HG03457 (cell line): ENCODE data around the gene MAP3K12.
"Not testable (repeated sequence)": the region's sequence is repeated elsewhere in the genome, so short reads cannot be mapped to it uniquely, and the experiment has no call there.

ENCODE experiments used
- ATAC-seq: cut with Tn5 transposase; IDR thresholded peaks from one replicate; pipeline ENCODE4 v1.9.1; 2021; ENCODE audit warnings: moderate number of reproducible peaks; ENCODE audit not compliant: unreplicated experiment

Gene MAP3K12

DNA sequence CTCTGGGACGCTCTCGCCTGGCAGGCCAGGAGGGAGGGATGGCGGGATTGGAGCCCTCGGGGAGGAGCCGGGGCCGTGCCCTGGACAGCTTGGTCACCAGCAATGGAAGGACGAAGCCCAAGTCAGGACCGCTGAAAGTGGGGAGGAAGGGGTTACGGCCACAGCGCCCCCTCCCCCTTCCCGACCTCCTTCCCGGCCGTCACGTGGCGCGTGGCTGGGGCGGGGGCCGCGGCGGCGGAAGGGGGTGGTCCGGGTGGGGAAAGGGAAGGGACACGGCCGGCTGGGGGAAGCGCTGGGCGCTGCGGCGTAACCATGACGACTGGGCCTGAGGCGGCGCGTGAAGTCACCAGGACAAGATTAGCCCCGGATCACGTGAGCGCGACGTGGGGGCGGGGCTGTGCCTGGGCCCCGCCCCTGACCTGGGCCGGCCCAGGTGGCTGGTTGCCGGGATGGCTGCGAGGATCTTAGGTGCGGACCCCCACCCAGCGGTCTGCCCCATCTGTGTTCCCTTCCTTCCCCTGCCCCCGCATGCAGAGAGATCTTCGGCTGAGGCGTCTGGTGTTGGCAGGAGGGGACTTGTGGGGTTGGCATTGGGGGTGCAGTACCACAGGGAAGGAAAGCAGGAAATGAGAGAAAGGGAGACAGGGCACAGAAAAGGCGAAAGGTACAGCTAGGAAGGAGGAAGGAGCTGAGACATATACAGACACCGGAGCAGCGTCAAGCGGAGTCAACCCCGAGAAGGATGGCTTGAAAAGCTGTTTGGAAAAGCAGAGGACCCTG is 6.2 kb downstream of the MAP3K12 start:
- ATAC-seq: peak; percentile 61

DNA sequence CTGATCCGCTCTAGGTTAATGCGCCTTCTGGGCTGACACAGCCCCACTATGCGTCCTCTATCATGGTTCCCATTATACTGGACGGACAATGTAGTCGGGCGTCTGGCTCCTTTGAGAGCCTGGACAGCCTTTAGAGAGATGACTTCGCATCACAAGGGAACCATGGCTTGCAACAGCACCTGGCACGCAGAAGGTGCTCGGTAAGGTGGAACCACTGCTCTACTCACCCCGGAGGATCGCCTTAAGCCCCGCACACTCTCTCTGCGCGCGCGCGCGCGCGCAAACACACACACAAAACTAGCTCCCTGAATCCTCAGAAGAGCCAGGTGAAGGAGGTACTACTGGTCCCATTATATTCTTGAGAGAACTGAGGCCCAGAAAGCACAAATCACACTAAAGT is 7.1 kb downstream of the MAP3K12 start:
- no peak for ATAC-seq

DNA sequence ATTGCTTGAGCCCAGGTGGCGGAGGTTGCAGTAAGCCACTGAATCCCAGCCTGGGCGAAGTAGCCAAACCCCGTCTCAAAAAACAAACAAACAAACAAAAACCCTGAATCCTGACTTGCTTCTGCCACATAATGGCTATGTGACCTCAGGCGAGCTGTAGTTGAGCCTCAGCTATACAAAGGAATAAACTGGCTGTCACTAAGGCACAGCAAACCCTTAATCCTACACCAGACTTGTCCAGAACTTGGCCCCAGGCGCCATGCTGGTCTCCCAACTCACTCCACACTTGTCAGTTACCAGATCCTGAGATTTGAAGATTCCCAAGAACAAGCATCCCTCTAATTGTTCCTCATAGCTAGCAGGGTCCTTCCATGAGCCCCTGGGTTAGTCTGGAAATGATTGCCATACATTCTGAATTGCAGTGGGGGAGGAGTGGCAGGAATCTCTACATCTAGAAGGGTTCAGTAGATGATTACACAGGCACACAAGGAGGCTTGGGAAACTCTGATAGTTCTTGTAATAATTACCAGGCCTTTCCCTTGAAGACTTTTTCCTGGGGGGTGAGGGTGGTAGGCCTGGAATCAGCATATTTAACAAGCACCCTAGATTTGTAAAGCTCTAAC is 9.9 kb downstream of the MAP3K12 start:
- ATAC-seq: no peak

DNA sequence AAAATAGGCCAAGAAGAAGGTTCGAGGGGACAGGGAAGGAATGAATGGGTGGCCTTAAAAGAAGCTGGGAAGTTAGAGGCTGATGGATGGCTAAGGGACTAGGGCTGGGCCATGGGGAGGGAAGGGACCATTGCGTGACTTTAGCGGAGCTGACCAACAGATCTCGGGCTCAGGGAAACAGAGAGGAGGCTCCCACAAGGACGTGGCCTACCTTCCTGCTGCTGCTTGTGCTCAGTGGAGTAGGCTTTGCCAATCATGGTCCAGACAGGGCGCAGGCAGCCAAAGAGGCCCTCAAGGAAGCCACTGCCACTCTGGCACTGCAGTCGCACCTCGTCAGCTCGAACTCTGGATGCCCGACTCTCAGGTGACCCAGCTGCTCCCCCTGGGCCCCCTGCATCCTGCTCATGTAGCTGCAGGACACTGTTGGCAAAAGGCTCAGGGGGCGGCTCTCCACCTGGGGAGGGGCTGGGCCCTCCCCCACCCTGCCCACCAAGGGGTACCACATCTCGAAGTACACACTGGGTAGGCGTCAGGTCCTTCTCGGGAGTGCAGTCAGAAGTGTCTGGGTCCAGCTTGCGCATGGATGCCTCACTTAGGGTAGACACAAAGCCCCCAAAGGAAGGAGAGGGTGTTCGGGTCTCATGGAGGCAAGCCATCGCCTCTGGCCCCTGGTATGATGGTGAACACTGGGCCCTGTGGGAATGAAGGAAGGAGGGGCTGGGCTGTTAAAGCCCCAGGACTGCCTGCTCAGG is 12.3 kb downstream of the MAP3K12 start:
- ATAC-seq: no peak

DNA sequence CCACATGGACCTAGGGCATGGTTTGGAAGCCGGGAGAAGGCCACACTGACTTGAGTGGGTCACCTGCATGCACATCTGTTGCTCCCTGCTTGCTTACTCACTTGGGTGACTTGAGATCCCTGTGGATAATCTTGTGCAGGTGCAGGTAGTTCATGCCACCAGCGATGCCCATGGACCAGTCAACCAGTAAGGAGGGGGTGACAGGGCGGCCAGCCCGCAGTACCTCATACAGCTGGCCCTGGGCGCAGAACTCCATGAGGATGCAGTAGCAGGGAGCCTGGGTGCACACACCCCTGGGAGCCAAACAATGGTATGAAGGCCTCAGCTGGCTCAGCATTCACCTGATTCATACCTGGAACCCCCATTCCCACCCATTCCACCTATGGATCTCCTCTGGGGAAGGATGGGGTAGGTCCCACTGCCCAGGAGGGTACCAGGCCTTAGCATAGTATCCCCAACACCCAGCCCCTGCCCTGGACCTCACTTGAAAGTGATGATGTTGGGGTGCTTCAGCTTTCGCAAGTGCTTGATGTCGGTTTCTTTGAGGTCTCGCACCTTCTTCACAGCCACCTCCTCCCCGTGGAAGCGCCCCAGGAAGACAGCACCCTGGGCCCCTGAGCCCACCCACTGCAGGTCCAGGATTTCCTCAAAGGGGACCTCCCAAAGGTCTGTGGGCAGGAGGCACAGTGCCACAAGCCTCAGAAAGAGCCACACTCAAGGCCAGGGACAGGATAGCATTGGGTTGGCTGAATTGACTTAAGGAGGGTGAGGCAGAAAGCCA is 13.1 kb downstream of the MAP3K12 start:
- ATAC-seq: no peak

DNA sequence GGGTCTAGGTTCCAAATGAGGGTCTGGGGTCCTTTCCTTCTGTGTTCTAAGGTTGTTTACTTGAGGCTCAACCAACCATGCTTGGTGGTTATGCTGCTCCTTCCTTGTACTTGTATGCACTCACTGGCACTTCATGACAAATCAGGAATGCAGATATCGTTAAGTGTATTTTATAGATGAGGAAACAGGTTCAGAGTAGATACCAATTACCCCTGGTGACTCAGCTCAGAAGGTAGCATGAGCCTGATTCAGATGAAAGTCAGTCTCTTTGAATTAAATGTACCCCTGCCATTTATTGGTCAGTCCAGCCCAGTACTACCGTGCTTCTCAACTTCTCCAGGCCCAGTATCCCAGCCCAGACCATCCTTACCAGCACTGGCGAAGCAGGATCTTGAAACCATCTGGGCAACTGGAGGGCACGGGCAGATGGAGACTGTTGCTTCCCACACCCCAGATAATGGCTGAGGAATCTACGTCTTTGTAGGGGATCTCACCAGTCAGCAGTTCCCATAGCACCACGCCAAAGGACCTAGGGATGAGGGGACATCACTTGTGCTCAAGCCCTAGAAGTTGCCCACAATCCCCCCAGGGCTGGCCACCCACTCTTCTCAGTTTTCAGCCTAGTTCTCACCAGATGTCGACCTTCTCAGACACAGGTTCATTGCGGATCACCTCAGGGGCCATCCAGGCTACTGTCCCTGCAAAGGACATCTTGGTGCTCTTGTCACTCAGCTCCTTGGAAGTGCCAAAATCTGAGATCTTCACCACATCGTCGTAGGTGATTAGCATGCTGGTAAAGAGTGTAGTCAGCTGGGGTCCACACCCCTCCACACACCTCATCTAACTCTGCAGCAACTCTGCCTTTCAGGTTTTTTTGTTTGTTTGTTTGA is 14.3 kb downstream of the MAP3K12 start:
- no peak for ATAC-seq

DNA sequence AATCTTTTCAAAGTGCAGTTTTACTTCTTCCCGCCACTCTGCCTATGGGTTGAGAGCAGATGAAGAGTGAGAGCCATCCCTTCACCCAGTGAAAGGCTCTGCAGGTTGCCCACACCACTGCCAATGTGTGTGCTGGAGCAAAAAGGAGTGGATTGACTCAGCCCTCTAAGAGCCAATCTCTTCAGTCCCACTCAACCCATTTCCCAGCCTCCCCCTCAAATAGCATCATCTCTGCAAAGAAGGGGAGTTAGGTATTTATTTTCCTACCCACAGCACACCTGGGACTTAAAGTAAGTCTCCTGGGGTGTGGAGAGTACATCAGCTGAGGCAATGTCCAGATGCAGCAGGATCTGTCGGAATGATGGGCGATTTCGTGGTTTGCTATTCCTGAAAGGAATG is 15.3 kb downstream of the MAP3K12 start:
- no peak for ATAC-seq

DNA sequence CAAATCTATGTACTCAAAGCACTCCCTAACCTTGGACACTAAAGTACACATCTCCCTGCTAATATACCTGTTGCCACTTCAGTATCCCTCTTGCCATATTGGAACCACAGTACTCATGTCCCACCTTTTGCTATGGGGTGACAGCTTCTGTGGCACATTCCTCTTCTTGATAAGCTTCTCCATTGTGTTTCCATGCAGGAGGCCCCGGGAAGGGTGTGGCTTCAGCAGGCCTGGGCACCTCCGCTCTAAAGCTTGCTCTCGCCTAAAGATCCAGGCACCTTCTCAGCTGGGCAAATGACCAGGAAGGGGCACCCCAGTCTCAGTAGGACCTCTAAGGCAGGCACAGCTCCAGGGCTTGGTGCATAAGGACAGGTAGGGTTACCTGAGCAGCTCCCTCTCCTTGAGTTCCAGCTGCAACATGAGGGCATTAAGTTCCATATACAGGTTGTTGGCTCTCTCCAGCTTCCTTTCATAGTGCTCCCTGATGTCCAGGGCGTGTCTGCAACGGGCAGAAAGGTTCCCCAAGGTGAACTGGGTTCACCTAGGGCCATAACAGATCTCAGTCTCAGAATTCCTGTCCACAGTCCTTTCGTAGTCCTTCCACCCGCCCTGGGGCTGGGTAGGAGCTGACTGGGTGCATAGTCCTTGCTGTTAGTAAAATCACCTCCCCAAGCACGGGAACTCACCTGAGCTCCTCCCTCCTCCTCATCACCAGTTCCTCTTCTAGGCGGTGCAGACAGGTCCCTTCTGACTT is 15.9 kb downstream of the MAP3K12 start:
- no peak for ATAC-seq

DNA sequence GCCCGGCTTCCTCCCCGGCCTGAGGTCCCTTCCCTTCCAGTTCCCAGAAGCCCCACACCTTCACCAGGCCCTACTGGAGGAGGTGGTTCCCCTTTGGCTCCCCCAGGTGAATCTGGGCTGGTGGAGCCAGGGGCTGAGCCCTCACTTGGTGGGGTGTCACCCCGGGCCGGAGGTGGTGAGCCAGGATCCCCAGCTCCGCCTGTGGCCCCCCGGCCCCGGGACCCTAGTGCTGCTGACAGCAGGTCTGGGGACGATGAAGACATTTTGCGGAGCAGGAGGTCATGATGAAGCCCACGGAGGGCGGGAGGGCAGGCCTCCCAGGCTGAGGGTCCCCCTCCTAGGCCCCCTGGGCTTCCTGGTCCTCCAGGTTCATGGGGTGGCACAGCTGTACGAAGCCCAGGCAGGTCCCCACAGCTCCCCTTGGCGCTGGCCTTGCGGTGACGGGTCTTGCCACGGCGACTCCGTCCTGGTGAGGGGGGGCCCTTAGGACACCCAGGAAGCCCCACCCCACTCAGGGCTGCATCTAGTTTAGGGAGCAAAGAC is 16.6 kb downstream of the MAP3K12 start:
- no peak for ATAC-seq

DNA sequence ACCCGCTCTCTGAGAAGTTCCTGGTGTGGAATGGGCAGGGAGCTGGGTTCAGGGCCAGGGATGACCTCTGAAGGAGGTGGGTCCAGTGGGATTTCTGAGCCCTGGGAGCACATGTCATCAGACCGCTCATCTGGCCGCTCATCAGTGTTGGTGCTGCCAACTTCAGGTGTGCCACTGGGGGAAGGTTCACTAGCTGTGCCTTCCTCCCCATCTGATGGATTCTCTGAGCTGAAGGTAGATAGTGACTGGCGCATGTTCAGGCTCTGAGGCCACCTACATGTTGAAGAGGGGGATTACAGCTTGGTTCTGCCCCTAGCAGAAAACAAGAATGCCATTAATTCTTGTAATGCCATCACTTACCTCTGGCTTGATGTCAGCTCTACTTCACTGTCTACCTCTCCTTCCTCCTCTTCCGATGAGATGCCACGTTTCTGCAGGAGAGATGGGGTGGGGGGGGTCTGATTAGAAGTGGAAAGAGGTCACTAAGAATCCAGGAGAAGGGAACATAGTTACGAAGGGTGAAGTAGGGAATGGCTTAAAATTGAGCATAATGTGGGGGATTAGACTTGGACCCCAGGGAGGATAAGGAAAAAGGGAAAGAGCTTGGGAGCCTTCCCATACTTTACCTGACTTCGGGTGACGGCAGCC is 17.2 kb downstream of the MAP3K12 start:
- no peak for ATAC-seq

DNA sequence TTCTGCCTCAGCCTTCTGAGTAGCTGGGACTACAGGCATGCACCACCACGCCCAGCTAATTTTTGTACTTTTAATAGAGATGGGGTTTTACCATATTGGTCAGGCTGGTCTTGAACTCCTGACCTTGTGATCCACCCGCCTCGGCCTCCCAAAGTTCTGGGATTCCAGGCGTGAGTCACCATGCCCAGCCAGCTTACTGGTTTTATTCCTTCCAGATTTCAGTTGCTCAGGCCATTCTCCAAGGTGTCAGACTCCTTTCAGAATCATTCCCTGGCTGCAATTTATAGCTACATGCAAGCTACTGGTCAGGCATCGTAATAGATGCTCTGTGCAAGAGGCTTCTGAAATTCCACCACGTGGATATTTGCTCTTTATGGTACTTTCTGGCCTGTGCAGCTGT is 17.8 kb downstream of the MAP3K12 start:
- not testable (repeated sequence) for ATAC-seq

DNA sequence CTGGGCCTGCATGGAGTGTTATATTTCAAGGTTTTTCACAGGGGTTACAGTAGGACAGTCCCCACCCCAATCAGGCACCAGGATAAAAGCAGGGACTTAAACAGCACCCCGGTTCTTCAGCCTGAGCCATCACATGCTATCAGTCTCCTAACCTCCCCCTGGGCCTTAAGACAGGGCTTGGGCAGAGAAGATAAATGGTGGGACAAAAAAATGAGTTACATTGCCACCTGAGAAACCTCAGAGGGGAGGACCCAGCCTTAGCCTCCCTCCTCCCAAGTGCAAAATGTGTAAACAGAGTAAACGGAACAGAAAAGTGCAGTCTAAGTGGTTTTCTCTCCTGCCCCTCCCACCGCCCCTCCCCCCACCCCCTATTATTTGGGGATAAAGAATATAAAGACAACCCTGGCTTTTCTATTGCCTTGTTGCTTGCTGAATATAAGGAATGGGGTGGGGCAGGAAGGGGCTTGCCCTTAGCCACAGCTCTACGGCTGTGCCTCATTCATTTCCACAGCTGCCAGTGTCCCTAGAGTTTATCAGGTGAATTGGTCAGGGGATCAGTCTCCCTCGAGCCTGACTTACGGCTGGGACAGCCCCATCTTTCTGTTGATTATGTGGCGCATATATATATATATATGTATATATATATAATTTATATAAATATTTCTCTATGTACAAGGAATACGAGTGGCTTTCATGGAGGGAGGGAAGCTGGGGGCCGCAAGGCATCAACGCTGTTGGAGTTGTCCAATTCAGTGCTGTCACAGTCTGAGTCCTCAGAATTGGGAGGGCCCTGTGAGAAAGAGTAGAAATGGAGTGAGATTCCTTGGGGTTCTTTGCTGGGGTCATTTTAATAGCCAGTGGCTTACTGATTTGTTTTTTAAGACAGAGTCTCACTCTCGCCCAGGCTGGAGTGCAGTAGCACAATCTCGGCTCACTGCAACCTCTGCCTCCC is 18.5 kb downstream of the MAP3K12 start:
- ATAC-seq: no peak

DNA sequence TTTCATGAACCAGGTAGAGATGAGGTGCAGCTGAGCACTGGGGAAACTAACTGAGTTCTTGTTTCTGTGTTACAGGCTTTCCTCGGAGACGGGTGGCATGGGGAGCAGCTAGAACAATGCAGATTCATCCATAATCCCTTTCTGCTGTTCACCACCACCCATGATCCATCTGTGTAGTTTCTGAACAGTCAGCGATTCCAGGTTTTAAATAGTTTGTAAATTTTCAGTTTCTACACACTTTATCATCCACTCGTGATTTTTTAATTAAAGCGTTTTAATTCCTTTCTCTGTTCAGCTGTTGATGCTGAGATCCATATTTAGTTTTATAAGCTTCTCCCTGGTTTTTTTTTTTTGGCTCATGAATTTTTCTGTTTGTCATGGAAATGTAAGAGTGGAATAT is 19.9 kb downstream of the MAP3K12 start:
- no peak for ATAC-seq

DNA sequence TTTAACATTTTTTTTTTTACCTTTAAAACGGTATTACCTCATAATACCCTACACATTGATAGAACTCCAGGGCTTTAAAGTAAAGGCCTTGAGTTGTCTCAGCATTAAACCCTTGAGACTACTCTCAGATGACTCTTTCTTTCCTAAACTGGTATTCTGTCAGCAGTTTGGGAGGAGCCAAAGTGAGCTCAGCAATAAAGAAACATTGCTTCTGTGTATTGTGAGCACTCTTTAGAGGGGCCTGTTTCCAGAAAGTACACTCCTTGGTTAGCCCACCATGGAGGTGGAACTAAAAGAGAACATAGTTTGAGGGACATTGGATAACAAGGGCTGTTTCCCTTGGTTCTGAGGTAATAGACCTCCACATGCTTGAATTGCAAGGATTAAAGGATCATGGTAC is 20.4 kb downstream of the MAP3K12 start:
- ATAC-seq: no peak

DNA sequence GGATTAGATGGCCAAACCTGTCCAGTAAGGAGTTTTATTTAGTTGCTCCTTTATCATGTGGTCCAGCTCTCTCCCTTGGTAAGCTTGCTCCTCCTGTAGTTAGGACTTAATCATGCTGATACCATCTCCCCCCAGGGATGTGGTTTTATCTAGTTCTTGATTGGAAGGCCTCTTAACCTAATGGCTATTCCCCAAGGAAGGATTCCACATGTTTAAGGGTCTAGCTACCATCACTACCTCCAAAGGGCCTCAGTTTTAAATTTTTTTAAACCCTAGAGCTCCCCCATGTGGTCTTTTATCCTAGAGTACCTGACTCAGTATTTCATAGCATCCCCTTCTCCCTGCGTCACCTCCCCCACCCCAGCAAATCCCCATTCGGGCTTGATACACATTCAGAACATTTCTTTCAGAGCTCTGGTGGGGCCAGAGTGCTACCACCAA is 22.5 kb downstream of the MAP3K12 start:
- no peak for ATAC-seq

DNA sequence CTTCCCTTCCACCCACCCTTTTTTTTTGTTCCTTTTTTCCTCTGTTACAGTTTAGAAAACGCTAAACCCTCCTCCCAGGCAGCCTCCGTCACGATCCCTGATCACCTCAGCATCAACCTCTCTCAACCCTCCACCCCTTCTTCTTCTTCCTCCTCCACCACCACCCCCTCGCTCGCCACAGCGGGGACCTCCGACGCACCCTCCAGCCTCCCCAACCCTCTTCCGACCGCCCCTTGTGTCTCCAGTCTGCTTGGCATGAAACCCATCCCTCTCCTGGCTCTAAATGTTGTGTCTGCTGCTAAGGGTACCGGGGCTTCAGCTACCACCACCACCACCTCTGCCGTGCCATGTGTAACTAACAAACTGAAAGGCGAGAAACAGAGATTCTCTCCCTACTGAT is 24.4 kb downstream of the MAP3K12 start:
- ATAC-seq: no peak

DNA sequence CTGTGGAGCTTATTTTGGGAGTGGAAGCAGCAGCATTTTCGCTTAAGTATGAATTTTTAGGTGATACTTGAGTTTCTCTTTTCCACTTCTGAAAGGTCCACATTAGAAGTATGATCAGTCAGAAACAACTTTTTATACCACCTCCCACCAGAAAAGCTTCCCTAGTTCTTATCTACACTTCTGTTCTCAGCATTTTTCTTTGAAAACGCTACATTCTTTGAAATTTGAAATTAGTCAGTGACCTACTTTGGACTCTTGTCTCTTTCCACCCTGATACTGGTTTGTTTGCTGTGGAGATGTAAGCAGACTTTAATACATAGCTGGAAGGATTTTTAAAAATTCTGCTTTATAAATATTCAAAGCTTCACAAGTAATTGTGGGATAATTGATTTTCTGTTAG is 25.2 kb downstream of the MAP3K12 start:
- ATAC-seq: no peak
